HG03039 (cell line): ENCODE data around the gene GZF1.
A peak's percentile ranks its signal among the peaks of the same experiment; 100 is the strongest.
"Not testable (repeated sequence)": the region's sequence is repeated elsewhere in the genome, so short reads cannot be mapped to it uniquely, and the experiment has no call there.

Source experiments
- ATAC-seq: cut with Tn5 transposase; IDR thresholded peaks from one replicate; pipeline ENCODE4 v1.9.1; 2021; ENCODE audit warnings: mild to moderate bottlenecking, moderate library complexity; ENCODE audit not compliant: unreplicated experiment

GZF1 gene

DNA sequence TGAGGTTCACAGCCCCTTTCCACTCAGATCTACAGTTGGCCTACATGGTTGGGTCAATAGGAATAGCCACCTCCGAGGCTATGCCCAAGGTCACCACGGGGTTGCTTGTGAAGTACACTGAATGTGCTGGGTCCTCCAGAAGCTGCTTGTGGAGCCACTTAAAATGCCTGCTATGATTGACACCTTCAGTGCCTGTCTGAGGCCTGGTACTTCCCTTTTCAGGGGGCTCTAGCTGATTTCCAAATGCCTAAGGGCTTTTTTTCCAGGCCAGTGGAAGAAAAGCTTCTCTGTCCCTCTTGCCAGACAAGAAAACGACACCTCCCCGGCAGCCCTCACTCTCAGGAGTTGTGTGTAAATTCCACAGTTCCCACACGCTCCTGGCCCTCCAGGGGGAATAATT, 17.6 kb upstream of the GZF1 start:
- ATAC-seq: no peak

DNA sequence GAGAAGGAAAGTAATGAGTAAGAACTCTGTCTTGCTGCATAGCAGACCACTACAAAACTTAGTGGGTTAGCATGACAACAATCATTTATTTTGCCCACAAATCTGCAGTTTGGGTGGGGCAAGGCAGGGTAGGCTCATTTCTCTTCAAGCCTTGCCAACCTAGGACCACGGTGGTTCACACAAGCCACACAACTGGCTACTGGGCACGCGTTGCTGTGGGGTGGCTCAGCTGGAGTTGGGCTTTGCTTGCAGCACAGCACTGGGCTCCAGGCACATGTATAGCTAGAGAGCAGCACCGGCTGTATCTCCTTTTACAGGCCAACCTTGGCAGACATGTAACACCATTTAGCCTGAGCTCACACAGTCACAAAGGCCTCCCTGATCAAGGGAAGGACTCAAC, 16.0 kb upstream of the GZF1 start:
- no peak for ATAC-seq

DNA sequence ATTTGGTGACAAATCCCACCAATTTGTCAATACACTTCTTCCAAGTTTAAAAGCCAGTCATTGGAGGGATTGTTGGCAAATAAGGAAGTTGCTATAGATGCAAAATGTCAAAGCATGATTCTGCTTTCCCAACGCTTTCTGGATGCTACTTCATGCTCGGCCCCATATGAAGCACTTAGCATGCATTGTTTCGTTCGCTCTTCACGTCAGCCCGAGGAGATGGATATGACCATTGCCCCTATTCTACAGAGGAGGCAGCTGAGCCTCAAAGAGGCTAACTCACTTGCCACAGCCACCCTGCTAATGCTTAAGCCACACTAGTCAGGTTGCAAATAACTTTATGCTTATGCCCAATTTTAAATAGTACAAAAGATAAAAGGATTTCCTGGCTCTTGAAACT, 14.2 kb upstream of the GZF1 start:
- no peak for ATAC-seq

DNA sequence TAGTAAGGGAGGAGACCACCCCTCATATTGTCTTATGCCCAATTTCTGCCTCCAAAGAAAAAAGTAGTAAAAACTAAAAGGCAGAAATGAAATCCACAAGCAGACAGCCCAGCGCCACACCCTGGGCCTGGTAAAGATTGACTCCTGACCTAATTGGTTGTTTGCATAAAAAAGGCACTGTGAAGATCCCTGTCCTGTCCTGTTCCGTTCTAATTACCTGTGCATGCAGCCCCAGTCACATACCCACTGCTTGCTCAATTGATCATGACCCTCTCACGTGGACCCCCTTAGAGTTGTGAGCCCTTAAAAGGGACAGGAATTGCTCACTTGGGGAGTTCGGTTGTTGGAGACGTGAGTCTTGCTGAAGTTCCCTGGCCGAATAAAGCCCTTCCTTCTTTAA, 13.5 kb upstream of the GZF1 start:
- ATAC-seq: not testable (repeated sequence)

DNA sequence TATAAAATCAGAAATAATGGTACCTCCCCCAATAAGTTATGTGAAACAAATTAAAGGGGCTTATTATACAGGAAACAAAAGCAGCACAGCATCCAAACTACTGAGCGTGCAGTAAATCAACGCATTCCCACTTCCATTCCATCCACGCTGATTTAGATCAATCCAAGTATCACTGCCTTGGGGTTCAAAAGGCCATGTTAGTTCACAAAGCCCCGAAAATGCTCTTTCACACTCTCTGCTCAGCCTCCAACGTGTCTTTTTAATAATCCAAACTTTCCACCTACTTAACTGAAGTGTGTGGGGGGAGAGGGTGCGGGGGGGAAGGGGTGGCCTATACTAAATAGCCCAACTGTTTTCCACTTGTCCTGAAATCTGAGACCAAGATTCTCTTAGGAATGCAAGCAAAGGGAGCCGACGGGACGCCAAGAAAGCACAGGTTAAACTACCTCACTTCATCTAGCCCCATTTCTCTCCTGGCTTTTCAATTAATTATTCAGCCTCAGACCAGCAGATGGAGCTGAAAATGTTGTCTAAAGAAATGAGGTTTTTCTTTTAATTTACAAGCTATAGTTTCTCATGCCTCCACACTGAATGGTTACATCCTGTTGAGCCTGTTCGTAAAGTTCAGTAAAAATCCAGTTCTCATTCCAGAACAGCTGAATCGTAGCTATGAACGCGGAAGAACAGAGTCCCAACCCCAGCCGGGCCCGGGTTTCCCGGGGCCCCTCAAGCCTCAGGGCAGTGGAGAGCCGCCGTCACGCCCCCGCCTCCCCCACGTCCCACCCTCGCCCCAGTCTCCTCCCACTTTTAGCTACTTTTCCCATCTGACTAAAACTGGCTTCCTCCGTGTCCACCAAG, 12.4 kb upstream of the GZF1 start:
- ATAC-seq: peak; percentile 38

DNA sequence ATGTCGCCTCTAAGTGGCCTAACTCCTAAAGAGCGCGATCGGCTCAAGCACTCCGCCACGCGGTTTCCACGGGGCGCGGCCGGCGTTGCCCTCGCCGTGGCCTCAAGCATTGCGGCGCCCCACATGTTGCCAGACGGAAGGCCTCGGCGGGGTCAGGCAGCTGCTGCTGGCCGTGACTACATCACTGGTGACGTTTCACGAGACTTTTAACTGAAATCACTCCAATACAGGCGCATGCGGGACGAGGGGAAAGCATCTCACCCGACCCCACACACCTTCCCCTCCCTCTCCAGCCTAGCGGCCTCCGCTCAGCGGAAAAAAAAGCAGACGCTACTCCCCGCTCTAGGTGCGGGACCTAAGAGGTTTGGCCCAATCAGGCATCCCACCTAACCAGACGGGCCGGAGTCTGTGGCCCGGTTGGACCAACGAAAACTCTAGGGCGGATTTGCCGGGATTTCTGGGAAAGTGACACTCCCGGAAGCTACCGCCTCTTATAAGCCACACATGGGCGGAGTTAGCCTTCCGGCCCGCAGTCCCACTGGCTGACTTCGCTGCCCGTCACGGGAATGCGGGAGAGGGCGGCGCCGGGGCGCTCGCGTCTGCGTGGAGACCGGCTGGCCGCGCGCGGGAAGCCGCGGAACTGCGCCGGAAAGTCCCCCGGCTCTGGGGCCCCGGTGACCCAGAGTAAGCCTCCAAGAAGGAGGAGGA, 11.6 kb upstream of the GZF1 start, which contains the start of gene NXT1:
NXT1 (plus strand) TSS at position 596 of the 708 bp plus-strand sequence. CDS start 3,251 bp downstream, outside the sequence.
- ATAC-seq: peak; percentile 80

DNA sequence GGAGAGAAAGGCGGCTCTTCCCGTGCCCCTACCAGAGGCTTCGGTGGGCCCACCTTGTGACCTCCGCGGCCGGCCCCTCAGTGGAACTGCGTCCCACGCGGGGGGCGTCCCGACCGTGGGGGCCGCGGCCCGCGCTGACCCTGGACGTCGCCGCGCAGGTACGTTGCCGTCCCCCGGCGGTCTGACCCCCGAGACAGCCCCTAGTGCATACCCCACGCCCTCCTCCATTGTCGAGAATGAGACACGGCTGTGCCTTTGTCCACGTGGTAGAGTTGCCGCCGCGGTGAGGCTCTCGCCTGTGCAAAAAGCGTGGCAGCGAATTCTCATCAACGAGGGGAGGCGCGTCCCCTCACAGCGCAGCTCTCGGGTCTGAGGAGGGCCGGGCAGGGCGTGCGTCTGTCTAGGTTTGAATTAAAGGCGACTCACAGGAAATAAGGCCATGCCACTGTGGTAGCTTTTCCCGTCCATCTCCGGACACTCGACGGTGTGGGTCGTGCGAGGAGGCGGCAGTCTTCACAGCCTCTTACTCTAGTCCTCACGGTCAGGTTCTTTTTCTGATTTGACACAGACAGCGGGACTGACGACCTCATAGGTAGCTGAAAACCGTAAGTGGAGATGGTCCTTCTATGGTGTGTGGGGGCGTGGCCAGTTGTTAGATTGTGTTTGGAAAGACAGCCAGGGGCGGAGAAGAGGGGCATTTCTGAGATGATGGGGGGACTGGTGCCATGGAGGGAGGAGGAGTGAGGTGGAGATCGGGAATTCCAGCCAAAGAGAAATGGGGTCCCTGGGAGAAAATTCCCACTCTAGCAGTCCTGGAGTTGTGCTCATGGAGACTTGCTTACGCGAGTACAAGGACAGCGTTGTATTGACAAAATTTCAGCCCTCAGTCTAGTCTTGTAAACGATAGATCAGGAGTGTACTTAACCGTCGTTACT, 10.8 kb upstream of the GZF1 start:
- peak; percentile 18 for ATAC-seq

DNA sequence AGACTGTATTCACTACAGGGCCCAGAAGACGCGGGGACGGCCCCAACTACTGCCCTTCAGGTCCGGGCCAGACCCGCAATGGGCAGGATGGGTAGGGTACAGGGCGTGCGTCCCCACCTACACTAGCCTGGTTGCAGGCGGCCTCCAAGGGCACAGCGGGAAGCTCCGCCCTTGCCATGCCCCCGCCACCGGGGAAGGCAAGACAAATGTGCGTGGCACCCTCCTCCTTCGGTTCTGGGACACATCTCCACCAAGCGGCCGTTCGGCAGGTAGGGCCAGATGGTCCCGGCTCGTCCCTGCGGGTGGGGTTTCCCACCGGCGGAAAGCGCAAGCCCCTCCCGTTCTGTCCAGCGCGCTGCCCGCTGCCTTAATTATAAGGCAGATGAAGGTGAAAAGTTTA, 5.8 kb upstream of the GZF1 start:
- ATAC-seq: no peak

DNA sequence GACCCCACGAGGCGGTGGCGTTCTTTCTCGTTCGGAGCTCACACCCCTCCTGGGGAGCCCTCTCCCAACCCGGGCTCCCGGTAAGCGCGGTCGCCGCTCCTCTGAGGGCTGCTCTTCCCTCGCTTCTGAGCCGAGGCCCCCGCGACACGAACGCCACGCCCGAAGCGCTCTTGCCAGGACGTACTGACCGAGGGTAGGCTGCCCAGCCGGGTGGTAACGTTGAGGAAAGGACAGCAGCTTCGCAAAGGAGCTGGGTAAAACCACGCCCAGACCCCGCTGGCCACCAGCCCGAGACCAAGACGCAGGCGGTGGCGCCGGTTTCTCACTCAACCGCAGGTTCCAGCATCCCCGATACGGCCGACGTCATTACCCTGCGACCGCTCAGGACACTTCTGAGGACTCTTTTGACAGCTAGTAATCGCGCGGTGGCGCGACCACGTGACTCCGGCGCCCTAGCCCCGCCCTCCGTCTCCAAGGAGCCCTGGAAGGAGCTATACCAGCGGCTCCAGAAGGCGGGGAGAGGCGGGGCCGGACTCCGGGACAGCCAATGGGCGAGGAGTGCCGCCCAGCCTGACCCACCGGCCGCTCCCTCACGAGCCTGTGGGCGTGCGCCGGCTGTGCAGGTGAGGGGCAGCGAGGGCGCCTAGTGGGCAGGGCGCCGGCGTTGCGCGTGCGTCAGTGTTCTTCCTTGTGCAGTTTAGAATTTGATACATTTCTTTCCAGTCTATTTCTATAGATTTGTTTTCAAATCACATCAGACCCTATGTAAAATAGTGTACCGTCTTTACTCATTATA, 4.0 kb upstream of the GZF1 start:
- ATAC-seq: peak; percentile 70

DNA sequence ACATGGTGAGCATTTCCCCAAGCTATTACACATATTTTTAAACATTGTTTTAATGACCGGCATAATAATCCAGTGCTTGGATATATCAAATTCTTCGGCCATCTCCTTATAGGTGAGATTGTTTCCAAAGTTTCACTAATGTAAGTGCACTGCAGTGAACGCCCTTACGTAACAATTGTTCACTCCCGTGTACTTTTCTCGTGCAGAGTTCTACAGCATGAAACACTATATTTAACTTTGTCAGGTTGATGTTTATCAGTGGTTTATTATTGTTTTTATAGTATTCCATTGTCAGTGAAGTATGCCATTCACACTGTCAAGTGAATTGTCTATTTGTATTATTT, 3.4 kb upstream of the GZF1 start:
- ATAC-seq: no peak

DNA sequence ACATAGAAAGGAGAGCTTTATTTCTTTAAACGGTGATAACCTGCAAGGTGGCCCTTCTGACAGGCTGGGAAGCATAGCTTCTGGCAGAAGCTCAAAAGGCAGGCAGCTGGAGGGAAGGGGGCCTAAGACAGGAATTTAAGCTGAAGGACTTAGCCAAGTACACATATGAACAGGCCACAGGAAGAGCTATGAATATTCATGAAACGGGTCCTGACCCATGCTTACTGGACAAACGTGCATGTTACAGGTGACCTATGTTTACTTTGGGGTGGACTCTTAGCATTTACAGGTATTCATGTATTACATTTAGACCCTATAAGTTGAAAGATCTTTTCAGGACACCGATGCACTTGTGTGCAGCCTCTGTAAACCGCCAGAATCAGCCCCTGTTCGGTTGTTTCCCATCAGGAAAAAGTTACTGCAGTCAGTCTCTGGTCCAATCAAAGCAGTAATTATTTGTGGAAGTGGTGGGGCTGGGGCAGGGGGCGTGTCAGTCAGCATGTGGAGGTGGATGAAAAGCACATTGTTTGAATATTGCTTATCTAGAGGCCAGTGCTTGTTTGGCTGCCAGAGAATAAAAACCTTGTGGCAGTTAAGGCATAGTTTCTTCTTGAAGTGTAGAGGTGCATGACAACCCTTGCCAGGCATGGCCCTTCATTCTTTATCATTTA, 2.9 kb upstream of the GZF1 start:
- no peak for ATAC-seq

DNA sequence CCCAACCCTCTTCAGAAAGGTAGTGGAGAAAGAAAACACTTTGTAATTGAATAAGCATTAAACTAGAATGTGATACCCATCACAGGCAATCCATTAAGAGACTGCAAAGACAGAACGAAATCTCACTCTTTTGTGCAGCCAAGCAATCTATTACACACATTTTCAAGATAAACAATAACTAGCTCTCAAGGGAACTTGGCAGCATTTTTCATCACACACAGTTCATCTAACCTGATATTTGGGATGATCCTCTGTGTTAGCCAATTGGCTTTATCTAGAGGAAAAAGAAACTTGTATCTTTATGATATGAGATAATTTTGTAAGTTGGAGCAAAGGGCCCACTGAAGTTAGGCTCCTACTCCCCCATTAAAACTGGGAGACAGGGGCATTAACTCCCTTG, 1.5 kb upstream of the GZF1 start:
- ATAC-seq: no peak

DNA sequence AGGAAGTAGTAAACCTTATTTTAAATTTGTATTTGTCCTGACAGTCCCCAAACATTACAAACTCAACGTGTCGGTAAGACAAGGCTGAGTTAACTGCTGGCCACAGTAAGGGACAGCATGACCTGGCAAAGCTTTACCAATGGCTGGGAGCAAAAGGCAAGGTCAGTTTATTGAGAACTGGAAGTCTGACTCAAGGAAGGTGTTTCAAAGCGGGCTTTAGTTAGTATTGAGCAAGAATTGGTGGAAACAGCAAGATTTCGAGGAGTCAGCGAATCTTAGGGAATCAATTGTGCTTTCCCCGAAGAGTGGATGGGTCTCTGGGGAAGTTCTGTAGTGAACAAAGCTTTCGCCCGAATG, 885 bp upstream of the GZF1 start:
- no peak for ATAC-seq

DNA sequence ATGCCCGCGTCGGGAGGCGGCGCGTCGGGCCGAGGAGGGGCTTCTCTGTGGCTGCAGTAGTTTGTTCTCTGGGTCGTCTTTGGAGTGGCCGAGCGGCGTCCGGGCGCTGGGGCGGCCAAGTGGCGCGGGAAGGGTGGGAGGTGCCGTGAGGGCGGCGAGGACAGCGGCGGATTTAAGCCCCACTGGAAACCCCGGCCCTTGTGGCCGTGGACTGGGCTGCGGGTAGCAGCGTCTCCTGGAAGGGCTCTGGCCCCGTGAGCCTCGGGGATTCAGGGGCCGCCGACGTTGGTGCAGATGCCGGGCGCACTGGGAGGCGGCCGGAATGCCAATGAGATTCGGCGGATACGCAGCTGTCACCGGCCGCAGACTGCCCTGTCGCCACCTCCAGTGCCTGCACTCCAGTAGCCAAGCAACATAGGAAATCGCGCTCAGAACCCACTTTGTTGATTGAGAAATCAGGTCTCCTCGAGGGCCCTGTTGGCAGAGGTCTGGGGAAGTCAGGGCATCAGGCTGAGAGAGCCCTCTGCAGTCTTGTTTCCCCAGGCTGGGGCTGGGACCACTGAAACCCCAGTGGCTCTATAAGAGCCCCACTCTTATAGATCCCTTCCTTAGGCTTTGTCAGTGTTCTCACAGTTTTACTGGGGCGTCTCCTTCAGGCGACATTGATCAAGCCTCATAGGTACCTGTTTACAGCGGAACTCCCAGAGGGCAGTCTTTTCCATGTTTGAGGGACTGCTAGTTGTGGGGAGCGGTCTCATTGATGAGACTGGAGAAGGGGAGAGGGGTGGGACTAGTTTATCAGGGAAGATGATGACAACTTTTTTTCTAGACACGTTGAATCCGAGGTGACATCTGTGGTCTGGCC, 642 bp downstream of the GZF1 start:
- ATAC-seq: peak; percentile 8

DNA sequence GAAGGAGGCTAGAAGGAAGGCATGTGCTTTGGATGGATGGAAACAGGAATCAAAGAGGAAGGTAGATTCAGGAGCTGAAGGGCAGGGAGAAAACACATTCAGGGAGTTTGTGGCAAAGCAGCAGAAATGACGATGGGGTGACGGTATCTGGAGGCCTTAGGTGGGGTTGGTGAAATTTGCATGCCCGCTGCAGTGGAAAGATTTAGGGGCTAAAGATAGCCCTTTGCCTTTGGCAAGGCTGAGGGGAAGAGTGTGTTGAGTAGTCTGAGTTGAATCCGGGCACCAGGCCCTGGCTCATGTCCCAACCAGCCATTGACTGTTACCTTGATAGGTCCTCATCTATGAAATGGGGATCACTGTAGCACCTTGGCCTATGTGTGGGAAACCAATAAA, 1.3 kb downstream of the GZF1 start:
- ATAC-seq: no peak

DNA sequence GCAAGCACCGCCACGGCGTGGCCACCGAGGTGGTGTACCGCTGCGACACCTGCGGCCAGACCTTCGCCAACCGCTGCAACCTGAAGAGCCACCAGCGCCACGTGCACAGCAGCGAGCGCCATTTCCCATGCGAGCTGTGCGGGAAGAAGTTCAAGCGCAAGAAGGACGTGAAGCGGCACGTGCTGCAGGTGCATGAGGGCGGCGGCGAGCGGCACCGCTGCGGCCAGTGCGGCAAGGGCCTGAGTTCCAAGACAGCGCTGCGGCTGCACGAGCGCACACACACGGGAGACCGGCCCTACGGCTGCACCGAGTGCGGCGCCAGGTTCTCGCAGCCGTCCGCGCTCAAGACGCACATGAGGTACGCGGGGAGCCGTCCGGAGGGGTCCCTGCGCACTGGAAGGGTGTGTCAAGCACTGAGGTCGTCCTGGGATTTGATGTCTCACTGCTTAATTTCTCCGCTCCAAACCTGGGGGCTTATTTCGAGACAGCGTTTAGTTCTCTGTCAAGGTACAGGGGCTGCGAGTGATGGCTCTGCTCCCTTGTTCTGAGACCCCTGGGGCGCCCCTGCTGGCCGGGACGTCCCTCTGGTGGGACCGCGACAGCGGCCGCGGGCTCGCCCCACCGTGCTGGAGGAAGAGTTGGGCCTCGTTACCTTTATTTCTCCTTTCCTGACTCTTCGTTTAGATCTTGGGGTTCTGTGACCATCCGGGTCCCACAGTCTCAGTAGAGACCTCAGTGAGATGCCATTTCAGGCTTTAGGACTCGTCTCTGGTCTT, 3.6 kb downstream of the GZF1 start:
- no peak for ATAC-seq

DNA sequence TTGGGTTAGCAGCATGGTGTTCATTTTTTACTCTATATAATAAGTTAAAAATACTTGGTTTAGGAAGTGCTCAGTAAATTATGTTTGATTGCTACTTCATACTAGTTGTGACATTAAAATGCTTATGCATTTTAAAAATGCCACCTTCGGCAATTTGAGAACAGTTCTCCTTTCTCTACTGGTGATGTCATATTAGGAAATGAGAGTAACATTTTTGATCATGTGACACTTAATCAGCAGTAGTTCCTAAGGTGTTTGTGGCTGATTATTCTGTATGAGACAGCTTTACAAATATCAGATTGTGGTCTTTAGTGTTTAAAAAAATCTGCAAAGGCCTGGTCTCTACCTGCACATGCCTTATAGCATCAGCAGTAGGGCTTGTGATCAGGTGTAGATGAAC, 4.4 kb downstream of the GZF1 start:
- no peak for ATAC-seq

DNA sequence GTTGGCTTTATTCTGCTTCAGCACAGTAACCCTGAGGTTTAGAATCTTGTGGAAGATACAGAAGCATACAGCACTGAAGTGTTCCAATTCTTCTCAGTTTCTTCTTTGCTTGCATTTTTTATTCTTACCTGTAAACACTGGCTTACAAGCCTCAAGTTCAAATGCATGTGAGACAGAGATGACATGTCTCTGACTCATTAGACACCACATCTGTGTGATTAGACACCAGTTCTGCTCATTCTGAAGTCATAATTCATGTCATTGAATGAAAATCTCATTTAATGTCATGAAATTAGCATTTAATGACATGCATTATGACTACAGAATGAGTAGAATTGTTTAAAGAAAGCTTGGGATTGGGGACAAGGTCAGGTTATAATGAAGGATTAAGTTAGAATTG, 5.8 kb downstream of the GZF1 start:
- ATAC-seq: no peak
